Measurements from ENCODE around the gene SRRM3.

GRCh38 chr7:76280408-76280807 lies 78.7 kb downstream of the SRRM3 start:
- TF ChIP-seq CTCF (conservative IDR thresholded peaks at IDR 0.05; ENCODE audit: low read depth in 2 of 2) (no peak), ZNF331 (CRISPR knock-in tag; IDR thresholded peaks at IDR 0.05; ENCODE audit: low read depth) (no peak), EZH2phosphoT487 (IDR thresholded peaks at IDR 0.05; ENCODE audit: unreplicated experiment) (no peak), EZH2 (IDR thresholded peaks at IDR 0.05; ENCODE audit: low read depth, unreplicated experiment) (no peak), REST (IDR thresholded peaks at IDR 0.05; ENCODE audit: unreplicated experiment) (no peak)

Measured in GM23338 (cell line).